GM12891 (cell line): Measurements from ENCODE around the gene TMEM87A.
"Not testable (repeated sequence)": the region's sequence is repeated elsewhere in the genome, so short reads cannot be mapped to it uniquely, and the experiment has no call there.

Source experiments
- PAX5 ChIP-seq: IDR thresholded peaks from 2 replicates; pipeline ENCODE4 v1.6.1; 2011; ENCODE audit warnings: low read length, moderate library complexity, mild to moderate bottlenecking; ENCODE audit not compliant: insufficient read depth, severe bottlenecking
- POLR2A ChIP-seq: IDR thresholded peaks from 2 replicates; pipeline ENCODE4 v1.6.1; 2011; ENCODE audit warnings: low read depth, low read length, control low read depth
- POLR2AphosphoS5 ChIP-seq: IDR thresholded peaks from 2 replicates; pipeline ENCODE4 v1.6.1; 2011; ENCODE audit warnings: low read depth, low read length, control low read depth
- POU2F2 ChIP-seq: IDR thresholded peaks from 2 replicates; pipeline ENCODE4 v1.6.1; 2011; ENCODE audit warnings: low read depth, mild to moderate bottlenecking, control low read depth, low read length, moderate library complexity
- SPI1 ChIP-seq: IDR thresholded peaks from 2 replicates; pipeline ENCODE4 v1.6.1; 2011; ENCODE audit warnings: low read depth, low read length, control low read depth
- TAF1 ChIP-seq: IDR thresholded peaks from 2 replicates; pipeline ENCODE4 v1.6.1; 2011; ENCODE audit warnings: low read depth, low read length, control low read depth

DNA sequence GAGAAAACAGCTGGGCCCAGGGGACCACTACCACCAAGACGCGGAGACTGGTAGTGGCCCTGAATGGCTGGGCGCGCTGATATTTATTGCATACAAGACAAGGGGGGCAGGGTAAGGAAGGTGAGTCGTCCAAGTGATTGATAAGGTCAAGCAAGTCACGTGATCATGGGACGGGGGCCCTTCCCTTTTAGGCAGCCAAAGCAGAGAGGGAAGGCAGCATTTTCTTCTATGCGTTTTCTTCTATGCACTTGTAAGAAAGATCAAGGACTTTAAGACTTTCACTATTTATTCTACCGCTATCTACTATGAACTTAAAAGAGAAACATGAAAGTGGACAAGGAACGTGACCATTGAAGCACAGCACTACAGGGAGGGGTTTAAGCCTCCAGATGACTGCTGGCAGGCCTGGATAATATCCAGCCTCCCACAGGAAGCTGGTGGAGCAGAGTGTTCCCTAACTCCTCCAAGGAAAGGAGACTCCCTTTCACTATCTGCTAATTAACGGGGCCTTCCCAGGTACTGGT is 43.1 kb upstream of the TMEM87A start:
- not testable (repeated sequence) for TF ChIP-seq POLR2AphosphoS5, POLR2A, TAF1, PAX5, SPI1, POU2F2
